Fibroblast of gingiva (primary cell): ENCODE data around the gene GPBAR1.
"Not testable (repeated sequence)": the region's sequence is repeated elsewhere in the genome, so short reads cannot be mapped to it uniquely, and the experiment has no call there.

Source experiments
- DNase-seq: peaks from one replicate; pipeline ENCODE4 v3.0.0-alpha.2; 2011; ENCODE audit warnings: low read depth

Gene GPBAR1

DNA sequence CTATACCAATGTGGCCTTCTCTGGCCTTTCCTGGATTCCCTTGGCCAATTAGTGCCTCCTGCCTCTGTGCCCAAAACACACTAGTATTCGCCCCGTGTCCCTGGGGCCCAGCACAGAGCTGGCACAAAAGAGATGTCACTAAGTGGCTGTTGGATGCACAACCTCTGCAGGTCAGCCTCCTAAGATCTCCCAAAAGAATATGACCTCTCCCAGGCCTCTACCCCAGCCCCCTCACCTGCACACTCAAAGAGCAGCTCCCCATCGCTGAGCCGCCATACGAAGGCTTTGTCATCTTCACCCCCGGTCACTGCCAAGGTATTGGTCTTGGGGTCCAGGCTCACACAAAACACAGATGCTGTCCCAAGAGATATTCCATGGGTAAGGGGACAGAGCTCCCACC, 6.4 kb downstream of the GPBAR1 start:
- no peak for DNase-seq

DNA sequence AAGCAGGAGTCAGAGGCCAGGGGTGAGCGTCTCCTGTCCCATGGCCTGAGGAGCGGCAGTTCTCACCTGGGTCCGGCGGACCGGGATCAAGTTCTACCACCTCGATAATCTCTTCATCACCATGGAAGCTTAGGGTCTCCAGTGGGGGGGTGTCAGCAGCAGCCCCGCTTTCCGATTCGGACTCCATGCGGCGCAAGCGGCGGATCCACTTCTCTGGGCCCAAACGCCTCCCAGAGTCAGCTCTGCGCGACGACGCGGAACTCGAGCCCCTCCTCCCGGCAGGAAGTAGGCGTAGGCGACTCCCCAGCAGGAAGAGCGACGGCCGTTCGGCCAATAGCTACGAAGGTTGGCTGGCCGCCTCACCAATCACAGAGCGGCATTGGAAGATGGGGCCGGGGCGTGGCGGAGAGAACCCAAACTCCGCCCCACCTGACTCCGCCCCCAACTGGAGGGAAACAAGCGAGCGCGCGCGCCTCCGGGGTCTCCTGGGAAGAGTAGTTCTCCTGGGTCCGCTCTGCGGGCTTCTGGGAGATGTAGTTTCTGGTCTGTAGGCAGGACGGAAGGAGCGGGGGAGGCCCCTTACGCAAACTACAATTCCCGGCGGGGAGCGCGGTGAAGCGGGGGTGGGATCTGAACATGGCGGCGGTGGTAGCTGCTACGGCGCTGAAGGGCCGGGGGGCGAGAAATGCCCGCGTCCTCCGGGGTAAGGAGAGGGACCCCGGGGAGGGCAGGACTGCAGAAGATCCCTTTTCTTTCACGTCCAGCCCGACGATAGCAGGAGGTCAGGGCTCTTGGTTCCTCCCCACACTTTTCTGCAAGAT, 9.3 kb downstream of the GPBAR1 start, which contains the start of the genes AAMP and PNKD:
Gene AAMP, minus strand, starts transcription at position 238 of the 821 bp plus-strand sequence. Its CDS starts 51 bp downstream, at position 187.
Gene PNKD, plus strand, starts transcription at position 620 of the 821 bp plus-strand sequence. Its CDS starts 17 bp downstream, at position 637.
- DNase-seq: peak; percentile 99

DNA sequence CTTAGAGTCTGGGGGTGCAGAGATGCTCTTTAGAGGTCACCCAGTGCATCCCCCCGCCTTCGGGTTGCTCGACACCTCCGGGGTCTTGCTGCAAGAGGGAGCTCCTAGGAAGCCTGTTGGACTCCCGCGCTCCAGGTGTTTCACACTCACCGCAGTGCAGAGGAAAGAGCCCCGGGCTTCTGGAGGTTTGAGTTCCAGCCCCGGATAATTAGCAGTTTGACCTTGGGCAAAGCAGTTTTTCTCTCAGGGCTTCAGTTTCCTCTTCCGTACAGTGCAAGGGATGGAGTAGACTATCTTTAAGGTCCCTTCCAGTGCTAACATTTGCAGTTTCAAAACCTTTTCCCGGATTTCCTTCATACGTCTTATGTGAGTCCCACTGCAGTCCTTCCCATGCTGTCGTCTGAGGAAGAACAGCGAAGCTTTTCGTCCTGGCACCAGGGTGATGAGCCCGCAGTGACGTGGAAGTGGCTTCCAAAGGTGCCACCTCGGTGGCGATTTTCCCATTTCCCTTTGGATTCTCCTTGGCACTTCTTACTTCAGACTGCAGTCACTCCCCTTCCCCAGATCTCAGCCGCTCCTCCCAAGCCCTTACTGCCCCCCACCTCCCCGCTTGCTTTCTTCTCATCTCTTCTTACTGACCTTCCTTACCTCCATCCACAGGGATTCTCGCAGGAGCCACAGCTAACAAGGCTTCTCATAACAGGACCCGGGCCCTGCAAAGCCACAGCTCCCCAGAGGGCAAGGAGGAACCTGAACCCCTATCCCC, 10.1 kb downstream of the GPBAR1 start:
- no peak for DNase-seq

DNA sequence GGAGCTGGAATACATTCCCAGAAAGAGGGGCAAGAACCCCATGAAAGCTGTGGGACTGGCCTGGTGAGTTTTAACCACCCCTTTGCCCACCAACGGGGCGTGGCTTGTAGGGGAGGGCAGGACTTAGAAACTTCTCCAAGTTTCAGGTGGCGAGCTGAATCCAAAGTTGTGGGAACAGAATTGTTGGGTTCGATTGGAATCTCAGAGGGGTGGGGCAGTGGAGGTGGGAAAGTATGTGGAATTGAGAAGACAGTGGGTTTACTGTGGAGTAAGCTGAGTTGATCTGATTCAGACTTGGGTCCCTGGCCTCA, 10.6 kb downstream of the GPBAR1 start:
- DNase-seq: no peak

DNA sequence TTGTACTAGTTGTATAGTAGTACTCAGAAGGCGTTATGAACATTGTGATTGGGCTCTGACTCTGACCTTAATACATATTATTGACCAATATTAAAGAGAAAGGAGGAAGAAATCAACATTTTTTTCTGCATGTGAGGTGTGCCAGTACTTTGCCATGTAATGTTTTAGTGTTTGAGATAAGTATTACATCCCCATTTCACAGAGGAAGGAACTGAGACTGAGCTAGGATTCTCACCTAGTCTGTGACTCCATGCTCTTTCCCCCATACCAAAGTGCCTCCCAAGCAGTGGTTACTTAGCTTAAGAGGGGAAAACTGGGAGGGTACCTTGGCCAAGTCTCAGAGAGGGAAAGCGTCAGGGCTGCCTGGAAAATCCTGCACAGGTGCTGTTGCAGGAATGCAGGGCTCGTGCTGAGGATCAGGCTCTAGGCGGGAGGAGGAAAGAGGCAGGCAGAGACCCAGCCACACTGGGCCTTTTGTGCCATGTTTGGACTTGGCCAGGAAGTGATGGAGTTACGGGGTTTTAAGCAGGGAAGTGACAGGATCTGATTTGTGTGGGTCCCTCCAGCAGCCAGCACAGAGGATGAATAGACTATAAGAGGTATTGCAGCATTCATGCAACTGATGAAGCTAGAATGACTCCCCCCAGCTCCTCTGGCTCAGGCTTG, 11.2 kb downstream of the GPBAR1 start:
- no peak for DNase-seq

DNA sequence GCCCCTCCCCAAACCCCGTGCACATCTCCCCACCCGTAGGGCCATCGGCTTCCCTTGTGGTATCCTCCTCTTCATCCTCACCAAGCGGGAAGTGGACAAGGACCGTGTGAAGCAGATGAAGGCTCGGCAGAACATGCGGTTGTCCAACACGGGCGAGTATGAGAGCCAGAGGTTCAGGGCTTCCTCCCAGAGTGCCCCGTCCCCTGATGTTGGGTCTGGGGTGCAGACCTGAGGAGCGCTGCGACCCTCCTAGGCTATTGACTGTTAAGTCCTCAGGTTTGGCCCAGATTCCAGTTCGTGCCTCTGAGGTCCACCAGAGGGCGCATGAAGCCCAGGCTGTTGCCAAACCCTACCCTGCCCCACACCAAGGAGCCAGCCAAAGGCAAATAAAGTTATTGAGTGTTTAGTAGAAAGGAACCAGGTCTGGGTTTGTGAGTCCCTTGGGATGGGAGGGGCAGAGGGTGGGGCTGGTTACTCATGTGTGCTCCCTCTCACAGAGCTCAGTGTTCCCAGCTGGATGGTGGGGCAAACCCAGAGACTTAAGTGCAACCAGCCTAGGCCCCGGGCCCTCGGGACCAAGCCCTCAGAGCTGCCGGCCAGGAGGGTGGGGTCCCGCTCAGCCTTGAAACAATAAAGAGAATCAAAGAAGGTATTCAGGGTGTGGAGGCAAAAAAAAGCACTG, 11.9 kb downstream of the GPBAR1 start:
- peak; percentile 96 for DNase-seq

DNA sequence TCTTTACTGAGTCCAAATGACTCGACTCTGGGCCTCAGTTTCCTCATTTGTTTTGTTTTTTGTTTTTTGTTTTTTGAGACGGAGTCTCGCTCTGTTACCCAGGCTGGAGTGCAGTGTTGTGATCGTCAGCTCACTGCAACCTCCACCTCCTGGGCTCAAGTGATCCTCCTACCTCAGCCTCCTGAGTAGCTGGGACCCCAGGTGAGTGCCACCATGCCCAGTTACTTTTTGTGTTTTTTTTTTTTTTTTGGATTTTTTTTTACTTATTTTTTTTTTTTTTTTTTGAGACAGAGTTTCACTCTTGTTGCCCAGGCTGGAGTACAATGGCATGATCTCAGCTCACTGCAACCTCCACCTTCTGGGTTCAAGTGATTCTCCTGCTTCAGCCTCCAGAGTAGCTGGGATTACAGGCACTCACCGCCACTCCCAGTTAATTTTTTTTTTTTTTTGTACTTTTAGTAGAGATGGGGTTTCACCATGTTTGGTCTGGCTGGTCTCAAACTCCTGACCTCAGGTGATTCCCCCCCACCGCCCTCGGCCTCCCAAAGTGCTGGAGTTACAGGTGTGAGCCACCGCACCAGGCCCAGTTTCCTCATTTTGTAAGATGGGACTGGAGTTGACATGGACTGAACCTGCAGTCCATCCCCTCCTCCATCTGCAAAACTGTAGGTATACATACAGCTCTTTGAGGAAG, 12.5 kb downstream of the GPBAR1 start:
- DNase-seq: not testable (repeated sequence)

DNA sequence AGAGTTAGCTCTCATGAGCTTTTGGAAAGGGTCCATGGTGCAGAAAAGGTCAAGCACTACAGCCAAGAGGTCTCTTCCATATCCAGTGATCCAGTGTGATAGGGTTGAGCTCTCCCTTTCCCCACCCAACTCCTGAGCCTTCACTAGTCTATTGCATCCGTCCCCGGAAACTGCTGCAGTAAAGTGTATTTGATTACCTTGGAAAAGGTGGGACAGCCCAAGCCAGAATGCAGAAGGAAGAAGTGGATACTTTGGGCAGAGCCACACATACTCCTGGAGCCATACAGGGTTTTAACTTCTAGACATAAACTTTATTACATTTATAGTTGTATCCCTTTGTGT, 13.1 kb downstream of the GPBAR1 start:
- DNase-seq: no peak

DNA sequence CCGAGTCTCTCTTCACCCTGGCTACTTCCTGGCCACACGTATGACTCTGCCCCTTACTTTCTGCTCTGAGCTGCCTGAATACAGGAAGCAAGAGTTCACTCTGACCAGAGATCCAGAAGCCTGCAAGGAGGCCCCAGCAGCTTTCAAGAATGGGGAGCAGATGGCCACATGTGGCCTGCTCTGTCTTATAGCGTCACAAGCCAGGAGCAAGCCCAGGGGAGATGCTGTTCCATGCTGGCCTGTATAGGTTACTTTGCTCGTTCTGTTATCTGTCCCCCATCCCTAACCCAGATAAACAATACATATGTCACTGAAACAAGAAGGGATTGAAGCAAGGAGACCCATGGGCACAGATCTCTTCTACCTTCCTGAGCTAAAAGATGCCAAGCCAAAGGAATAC, 13.8 kb downstream of the GPBAR1 start:
- DNase-seq: no peak

DNA sequence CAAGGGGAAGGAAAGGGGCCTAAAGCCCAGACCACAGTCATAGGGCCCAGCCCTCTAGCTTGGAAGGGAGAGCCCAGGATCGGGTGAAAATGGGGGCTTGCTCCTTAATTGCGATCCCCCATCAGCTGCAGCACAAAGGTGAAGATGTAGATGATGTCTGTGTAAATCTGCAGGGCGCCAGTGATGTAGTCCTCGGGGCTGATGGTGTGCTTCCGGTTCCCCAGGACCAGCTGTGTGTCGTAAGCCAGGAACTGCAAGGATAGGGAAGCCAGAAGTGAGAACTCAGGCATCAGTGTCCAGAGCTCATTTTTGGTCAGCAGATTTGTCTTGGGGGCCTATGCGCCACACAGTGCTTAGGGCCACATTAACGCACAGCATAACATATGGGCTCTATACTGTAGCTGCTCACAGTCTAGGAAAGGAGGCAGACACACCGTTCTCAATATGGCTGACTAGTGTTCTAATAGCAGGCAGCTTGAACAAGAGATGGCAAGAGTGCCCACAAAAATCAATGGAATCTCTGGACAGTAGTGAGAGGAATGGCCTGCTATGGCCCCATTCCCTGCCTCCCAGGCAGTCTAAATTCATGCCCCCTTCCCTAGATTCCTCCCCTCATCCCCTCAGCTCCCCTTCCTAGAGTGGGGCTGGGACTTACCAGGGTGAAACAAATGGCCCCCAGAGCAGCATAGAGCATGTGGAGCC, 14.7 kb downstream of the GPBAR1 start:
- no peak for DNase-seq

DNA sequence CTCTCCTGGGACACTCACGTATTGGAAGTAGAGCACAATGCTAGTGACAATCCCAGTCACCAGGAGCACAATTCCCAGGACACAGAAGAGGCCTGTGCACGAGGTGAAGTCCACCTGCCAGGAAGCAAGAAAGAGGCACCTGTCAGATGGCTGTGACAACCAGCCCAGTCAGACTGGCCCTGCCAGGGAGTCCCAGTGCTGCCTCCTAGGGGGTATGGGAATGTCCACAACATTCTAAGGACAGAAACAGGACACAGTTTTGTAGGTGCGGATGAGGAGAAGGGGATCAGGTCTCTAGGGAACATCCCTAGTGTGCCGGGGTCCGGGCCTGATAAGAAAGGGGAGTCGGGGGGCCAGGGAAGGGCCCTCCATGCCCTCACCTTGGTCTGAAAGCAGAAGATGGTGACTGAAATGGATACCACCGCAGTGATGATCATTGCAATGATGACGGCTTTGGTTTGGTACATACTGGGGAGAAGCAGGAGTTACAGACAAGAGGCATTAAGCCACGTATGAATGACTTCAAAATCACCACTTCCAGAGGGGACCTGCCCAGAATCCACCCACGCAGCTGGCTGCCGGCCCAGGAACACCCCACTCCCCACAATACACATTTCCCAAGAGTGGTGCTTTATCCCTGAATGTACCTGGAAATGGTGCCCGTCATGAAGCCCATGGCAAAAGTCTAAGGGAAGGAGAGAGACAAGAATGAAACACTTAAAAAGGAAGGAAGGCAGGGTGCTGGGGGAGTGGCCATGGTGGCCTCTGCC, 16.4 kb downstream of the GPBAR1 start:
- DNase-seq: no peak

DNA sequence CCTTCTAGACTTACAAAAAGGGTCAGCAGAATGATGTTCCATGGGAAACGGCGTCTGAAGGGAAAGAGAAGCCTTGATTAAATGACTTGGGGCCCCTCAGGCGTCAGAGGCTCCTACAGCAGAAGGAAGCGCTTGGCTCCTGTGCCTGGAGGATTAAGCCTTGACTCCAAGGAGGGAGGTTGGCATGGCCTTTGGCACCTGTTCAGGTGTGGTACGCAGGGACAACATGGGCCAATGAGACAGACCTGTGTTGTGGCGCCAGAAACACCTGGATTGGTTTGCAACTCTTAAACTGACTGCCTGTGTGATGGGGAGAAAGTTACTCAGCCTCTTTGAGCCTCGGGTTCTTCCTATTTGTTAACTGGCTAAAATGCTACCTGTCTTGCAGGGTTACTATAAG, 17.1 kb downstream of the GPBAR1 start:
- DNase-seq: no peak

DNA sequence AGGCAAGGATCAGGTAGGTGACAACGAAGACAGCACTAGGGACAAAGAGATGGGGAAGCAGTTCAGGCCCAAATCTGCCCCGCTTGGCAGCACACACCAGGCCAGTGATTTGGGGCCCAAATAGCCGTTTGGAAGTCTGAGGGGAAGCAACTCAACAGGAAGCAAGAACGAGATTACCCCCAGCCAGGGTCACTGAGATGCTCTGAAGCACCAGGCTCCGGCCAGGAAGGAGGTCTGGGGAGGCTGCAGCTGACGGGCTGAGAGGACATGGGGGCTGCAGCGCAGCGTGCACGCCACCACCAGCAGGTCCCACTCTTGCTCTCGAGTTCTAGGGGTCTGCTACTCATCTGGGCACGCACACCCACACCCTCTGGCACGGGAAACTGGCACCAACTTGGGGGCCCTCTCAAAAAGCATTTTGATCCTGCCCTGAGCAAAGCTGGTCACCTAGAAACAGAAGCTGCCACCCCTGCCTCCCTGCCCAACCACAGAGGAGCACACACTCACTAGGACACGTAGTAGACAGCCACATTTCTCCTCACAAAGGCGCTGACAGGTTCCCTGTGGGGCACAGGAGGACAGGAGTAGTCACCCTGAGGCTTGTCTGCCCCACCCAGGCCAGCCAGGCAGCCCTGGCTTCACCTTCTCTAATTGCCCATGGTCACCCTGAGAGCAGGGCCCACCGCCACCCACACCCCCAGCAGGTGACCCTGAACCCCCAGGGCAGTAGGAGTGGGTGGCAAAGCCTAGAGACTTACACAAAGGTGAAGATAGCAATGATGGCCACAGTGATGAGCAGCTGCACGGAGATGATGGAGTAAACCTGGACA, 17.9 kb downstream of the GPBAR1 start:
- DNase-seq: no peak

DNA sequence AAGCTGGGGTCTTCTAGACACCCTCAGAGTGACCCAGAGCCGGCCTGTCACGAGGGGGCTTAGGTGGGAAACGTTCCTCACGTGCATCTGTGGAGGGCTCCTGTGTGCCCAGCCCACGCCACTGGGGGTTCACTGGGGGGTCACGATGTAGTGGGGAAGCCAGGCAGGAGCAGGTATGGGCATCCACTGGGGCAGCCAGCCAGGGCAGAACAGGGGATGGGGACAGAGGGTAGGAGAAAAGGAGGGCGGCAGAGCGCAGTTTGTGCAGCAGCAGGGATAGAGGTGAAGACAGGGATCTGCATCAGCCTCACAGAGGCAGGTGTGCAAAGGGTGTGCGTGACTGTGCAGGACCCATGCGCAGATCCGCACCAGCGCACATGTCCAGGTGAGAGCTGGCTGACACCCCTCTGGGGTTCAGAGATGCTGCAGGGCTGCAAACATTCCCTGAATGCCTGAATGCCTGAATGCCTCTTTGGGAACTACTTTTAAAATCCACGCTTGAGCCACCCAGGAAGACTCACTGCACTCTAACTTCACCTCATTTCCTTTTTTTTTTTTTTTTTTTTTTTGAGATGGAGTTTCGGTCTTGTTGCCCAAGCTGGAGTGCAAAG, 19.6 kb downstream of the GPBAR1 start:
- no peak for DNase-seq

DNA sequence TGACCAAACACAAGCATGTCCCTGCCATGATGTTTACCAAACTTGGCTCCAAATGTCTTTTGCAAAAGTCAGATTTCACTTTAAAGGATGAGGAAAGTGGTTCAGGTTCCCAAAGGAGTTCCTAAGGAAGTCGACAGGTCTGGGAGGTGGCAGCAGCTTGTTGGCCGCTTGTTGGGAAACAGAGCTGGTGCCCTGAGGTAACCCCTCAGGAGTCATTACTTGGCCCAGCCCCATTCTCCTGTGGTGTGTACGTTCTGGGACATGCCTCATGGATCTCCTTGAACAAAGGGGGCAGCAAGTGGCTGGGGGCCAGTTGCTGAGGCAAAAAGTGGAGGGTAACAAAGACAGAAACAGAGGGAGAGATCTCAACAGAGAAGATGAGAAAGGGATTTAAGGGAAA, 20.6 kb downstream of the GPBAR1 start:
- DNase-seq: peak; percentile 34

DNA sequence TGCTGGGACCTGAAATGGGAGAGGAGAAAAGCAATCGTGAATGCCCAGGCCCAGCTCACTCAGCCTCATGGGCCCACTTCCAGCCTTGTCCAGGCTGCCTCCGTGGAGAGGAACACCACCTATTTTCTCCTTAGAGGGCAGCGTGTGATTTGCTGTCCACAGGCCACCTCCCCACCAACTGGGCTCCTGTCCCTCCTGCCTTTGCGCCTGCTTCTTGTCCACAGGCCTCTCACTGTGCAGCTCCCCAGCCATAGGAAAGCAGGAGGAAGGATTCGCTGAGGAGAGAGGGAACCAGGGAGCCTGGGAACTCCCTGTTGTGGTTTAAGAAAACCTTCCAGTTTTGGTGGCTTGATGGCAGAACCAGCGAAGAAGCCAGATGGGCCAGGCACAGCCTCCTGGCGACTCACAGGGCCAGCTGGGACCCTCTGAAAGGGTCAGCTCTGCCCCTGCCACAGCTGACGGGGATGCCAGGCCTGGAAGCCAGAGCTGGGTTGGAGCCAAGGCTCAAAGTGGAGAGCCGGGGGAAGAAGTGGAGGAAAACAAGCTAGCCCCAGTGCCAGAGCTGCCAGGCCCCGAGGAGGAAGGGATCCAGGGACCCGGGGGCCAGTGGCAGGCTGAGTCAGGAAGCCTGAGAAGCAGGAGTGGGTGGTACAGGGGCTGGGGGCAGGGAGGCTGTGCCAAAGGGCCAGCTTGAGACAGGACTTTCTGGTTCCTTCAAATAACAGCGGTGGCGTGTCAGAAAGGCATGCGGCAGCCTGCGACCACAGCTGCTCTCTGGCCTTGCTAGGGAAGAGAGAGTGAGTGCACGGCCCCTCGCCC, 21.6 kb downstream of the GPBAR1 start:
- peak; percentile 39 for DNase-seq

DNA sequence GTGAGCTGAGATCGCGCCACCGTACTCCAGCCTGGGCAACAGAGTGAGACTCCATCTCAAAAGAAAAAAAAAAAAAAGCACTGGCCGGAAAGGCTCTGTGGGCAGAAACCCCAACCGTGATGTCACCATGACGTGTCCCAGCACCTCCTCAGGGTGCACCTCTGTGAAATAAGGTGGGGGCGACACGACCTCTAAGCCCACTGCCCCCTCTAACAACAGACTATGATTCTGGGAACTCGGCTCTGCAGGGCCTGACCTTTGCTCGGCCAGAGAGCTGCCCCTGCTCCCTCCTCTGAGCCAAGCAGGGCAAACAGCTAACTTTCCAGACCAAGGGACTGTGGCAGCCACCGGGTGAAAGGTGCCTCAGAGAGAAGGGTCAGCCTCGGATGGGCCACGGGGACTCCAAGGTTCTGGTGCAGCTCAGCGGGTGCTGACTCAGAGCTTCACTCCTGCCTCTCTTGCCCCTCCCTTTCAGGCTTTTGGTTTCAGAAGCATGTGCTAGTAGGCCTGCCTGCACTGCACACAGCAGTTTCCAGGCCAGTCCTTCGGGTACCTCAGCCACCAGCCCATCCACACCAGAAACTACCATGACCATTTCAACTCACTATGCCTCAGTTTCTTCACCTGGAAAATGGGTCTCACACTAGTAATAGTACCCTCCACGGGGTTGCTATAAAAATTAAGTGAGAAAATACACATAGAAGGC, 23.4 kb downstream of the GPBAR1 start:
- peak; percentile 81 for DNase-seq
